HepG2 (cell line): ENCODE results near the gene ARAP1. TPM values are rescaled to one million over a fixed set of nuclear protein-coding genes. Genes with fewer than 3 reads are reported as not detected.

ENCODE experiments used
- CEBPZ ChIP-seq: IDR thresholded peaks from 2 replicates; pipeline ENCODE4 v1.6.1; 2012; ENCODE audit warnings: low read length, improper control_type of control experiment
- CENPX ChIP-seq: sonication (generic); formaldehyde crosslinking; IDR thresholded peaks from 2 replicates; pipeline ENCODE4 v1.9.0; 2021; ENCODE audit warnings: mild to moderate bottlenecking, missing genetic modification reagents, moderate library complexity
- DPF2 ChIP-seq: sonication (generic); formaldehyde crosslinking; IDR thresholded peaks from 2 replicates; pipeline ENCODE4 v1.4.0; 2020; ENCODE audit warnings: mild to moderate bottlenecking, low read depth, missing genetic modification reagents, borderline replicate concordance
- KDM6A ChIP-seq: IDR thresholded peaks from 2 replicates; pipeline ENCODE4 v1.6.1; 2016; ENCODE audit warnings: low read depth
- NFAT5 ChIP-seq: sonication (generic); formaldehyde crosslinking; IDR thresholded peaks from 2 replicates; pipeline ENCODE4 v1.4.0; 2020; ENCODE audit warnings: missing genetic modification reagents
- SETDB1 ChIP-seq: sonication (generic); formaldehyde crosslinking; IDR thresholded peaks from 2 replicates; pipeline ENCODE4 v1.5.1; 2020; ENCODE audit warnings: missing genetic modification reagents, mild to moderate bottlenecking, borderline replicate concordance
- TBP ChIP-seq: sonication (generic); formaldehyde crosslinking; IDR thresholded peaks from 2 replicates; pipeline ENCODE4 v1.5.0; 2020; ENCODE audit warnings: missing genetic modification reagents
- ZNF143 ChIP-seq: sonication (generic); formaldehyde crosslinking; IDR thresholded peaks from 2 replicates; pipeline ENCODE4 v1.4.0; 2020; ENCODE audit warnings: missing genetic modification reagents
- ZNF20 ChIP-seq: sonication (generic); formaldehyde crosslinking; IDR thresholded peaks from 2 replicates; pipeline ENCODE4 v1.4.0; 2020; ENCODE audit warnings: mild to moderate bottlenecking, moderate library complexity, missing genetic modification reagents
- ZNF446 ChIP-seq: sonication (generic); formaldehyde crosslinking; IDR thresholded peaks from 2 replicates; pipeline ENCODE4 v1.5.0; 2020; ENCODE audit warnings: mild to moderate bottlenecking, missing genetic modification reagents
- ZNF670 ChIP-seq: sonication (generic); formaldehyde crosslinking; IDR thresholded peaks from 2 replicates; pipeline ENCODE4 v1.8.0; 2022; ENCODE audit warnings: mild to moderate bottlenecking, missing genetic modification reagents, borderline replicate concordance
- ZNF740 ChIP-seq: sonication (generic); formaldehyde crosslinking; IDR thresholded peaks from 2 replicates; pipeline ENCODE4 v1.4.0; 2020; ENCODE audit warnings: missing genetic modification reagents
- ZNF776 ChIP-seq: sonication (generic); formaldehyde crosslinking; IDR thresholded peaks from 2 replicates; pipeline ENCODE4 v1.4.0; 2020; ENCODE audit warnings: mild to moderate bottlenecking, missing genetic modification reagents
- polyA plus RNA-seq, 8 experiments: library from polyadenylated mRNA; depleted of rRNA in 3 of 8; stranded (reverse) in 7 of 8; unstranded in 1 of 8; fragments of >200 nt; fragmentation: Illumina TruSeq in 4 of 8; extraction: Trizol in 4 of 8; gene quantifications; 2 replicates each; pipeline versions ENCODE4 v1.2.1 to v1.2.3, GENCODE V29; 2011 to 2016; ENCODE audit warnings: low read depth in 4 of 8, missing spikeins in 1 of 8, mixed read lengths in 1 of 8; ENCODE audit not compliant: insufficient read depth in 1 of 8
- total RNA-seq, 5 experiments: library from RNA; depleted of rRNA; stranded (reverse); fragments of >200 nt; fragmentation: Illumina TruSeq; extraction: Trizol; gene quantifications; 2 replicates each; pipeline ENCODE4 v1.2.3, GENCODE V29; 2016; ENCODE audit warnings: low read depth in 1 of 5
- TF ChIP-seq, protein P1 (sequence below): sonication (generic); formaldehyde crosslinking; IDR thresholded peaks from 2 replicates; pipeline ENCODE4 v1.4.0; 2020; ENCODE audit warnings: missing genetic modification reagents
- TF ChIP-seq, protein P2 (sequence below): sonication (generic); formaldehyde crosslinking; IDR thresholded peaks from 2 replicates; pipeline ENCODE4 v1.5.0; 2020; ENCODE audit warnings: missing genetic modification reagents, mild to moderate bottlenecking, borderline replicate concordance

ARAP1 gene
- total and polyA plus RNA-seq, 2 of the 13 experiments (the other 11 are each of a cell fraction or from before 2014, with no cell fraction given) = 43.2 to 55.5 TPM

DNA sequence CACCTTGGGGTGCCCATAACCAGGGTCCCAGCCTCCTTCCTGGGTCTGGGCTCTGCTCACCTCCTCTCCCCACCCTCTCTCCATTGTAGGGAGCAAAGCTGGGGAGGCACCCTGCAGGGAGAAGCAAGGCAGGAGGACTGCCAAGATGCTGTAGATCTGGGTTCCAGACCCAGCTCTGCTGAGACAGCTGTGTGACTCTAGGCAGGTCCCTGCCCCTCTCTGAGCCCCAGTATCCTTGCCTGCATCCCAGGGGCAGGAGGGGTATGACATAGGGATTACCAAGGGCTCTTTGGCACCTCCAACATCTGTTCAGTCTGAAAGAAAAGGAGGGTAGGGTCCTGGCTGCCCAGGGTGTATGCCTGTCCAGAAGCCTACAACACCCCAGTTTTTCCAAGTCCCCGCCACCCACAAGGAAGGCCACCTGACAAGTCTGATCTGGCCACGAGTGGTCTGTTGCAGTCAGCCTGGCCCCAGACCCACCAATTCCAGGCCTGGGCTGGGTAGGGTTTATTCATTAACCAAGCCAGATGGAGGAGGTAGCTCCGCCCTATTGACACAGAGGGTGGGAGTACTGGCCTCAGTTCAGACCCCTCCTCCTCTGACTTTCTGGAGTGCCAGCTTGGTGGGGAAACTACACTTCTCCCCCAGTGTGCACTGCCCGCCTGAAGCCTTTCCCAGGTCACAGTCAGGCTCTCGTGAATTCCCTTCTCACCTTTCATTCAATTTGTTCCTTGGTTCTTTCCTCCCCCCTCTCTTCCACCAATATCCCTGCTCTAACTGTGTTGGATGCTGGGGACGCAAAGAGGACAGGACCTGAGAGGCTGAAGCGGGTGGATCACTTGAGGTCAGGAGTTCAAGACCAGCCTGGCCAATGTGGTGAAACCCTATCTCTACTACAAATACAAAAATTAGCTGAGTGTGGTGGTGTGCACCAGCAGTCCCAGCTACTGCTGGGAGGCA is 26.6 kb upstream of the ARAP1 start (continued):
- TF ChIP-seq, protein P1, sequence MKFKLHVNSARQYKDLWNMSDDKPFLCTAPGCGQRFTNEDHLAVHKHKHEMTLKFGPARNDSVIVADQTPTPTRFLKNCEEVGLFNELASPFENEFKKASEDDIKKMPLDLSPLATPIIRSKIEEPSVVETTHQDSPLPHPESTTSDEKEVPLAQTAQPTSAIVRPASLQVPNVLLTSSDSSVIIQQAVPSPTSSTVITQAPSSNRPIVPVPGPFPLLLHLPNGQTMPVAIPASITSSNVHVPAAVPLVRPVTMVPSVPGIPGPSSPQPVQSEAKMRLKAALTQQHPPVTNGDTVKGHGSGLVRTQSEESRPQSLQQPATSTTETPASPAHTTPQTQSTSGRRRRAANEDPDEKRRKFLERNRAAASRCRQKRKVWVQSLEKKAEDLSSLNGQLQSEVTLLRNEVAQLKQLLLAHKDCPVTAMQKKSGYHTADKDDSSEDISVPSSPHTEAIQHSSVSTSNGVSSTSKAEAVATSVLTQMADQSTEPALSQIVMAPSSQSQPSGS (CRISPR knock-in tag) = 0 out of 2 replicates have a peak, but pooled peaks have one; percentile 27
- TF ChIP-seq ZNF20 (CRISPR knock-in tag) = no peak
- no peak for TF ChIP-seq ZNF143 (CRISPR knock-in tag)
- no peak for TF ChIP-seq CENPX (CRISPR knock-in tag)
- TF ChIP-seq KDM6A (CRISPR knock-in tag) = no peak
- TF ChIP-seq ZNF446 (CRISPR knock-in tag) = no peak
- TF ChIP-seq ZNF776 (CRISPR knock-in tag) = peak; percentile 43; the same call in 1 of the 2 replicates
- no peak for TF ChIP-seq DPF2 (CRISPR knock-in tag)
- no peak for TF ChIP-seq ZNF670 (CRISPR knock-in tag)
- no peak for TF ChIP-seq NFAT5 (CRISPR knock-in tag)
- no peak for TF ChIP-seq ZNF740 (CRISPR knock-in tag)
- TF ChIP-seq SETDB1 = no peak
- no peak for TF ChIP-seq TBP (CRISPR knock-in tag)
- TF ChIP-seq, protein P2, sequence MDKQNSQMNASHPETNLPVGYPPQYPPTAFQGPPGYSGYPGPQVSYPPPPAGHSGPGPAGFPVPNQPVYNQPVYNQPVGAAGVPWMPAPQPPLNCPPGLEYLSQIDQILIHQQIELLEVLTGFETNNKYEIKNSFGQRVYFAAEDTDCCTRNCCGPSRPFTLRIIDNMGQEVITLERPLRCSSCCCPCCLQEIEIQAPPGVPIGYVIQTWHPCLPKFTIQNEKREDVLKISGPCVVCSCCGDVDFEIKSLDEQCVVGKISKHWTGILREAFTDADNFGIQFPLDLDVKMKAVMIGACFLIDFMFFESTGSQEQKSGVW (CRISPR knock-in tag) = no peak
- TF ChIP-seq CEBPZ = no peak
